Parathyroid adenoma (tissue), 2 donors: Measurements from ENCODE around the gene MAD1L1.

ENCODE experiments used
- H2AFZ ChIP-seq: fragments of 300-600 bp; sonication (generic); one replicate; pipeline ENCODE4 v1.7.0; 2017; ENCODE audit warnings: antibody characterized with exemption, mild to moderate bottlenecking
- H3K27ac ChIP-seq: fragments of 300-600 bp; sonication (generic); one replicate; pipeline ENCODE4 v1.7.0; 2017
- H3K27me3 ChIP-seq: fragments of 300-600 bp; sonication (generic); one replicate; pipeline ENCODE4 v1.7.0; 2017; ENCODE audit warnings: low read length; ENCODE audit not compliant: control insufficient read depth, insufficient read depth
- H3K36me3 ChIP-seq: fragments of 300-600 bp; sonication (generic); one replicate; pipeline ENCODE4 v1.7.0; 2017; ENCODE audit warnings: low read length; ENCODE audit not compliant: control insufficient read depth, insufficient read depth
- H3K4me1 ChIP-seq: fragments of 300-600 bp; sonication (generic); one replicate; pipeline ENCODE4 v1.7.0; 2017; ENCODE audit warnings: control low read depth
- H3K4me2 ChIP-seq: fragments of 300-600 bp; sonication (generic); one replicate; pipeline ENCODE4 v1.7.0; 2017; ENCODE audit warnings: low read length
- H3K4me3 ChIP-seq: fragments of 300-600 bp; sonication (generic); one replicate; pipeline ENCODE4 v1.7.0; 2017; ENCODE audit warnings: low read depth, low read length
- H3K79me2 ChIP-seq: fragments of 300-600 bp; sonication (generic); one replicate; pipeline ENCODE4 v1.7.0; 2017; ENCODE audit warnings: control low read depth
- H3K9ac ChIP-seq: fragments of 300-600 bp; sonication (generic); one replicate; pipeline ENCODE4 v1.7.0; 2017; ENCODE audit warnings: mild to moderate bottlenecking
- H3K9me3 ChIP-seq: fragments of 300-600 bp; sonication (generic); one replicate; pipeline ENCODE4 v1.7.0; 2017; ENCODE audit warnings: low read length; ENCODE audit not compliant: control insufficient read depth
- TF ChIP-seq, protein P1 (sequence below): fragments of 300-600 bp; sonication (generic); IDR thresholded peaks from one replicate; pipeline ENCODE4 v1.7.0; 2017; ENCODE audit warnings: antibody characterized with exemption, mild to moderate bottlenecking
- donor health status: primary hyperparathyroidism.

MAD1L1 gene

GRCh38 chr7:1785839-1786238, 446.9 kb downstream of the MAD1L1 start:
- Histone ChIP-seq H3K27me3 (no peaks in the 10 kb centered on the region), H3K27ac (no peak overlapping the region), H3K4me2 (no peak overlapping the region), H3K9me3 (peaks cover 3% of the 10 kb centered on the region), H3K9ac (no peak overlapping the region), H2AFZ (no peak overlapping the region), H3K79me2 (no peaks in the 10 kb centered on the region), H3K4me3 (no peak overlapping the region), H3K4me1 (no peaks in the 10 kb centered on the region), H3K36me3 (no peaks in the 10 kb centered on the region)
- TF ChIP-seq, protein P1, sequence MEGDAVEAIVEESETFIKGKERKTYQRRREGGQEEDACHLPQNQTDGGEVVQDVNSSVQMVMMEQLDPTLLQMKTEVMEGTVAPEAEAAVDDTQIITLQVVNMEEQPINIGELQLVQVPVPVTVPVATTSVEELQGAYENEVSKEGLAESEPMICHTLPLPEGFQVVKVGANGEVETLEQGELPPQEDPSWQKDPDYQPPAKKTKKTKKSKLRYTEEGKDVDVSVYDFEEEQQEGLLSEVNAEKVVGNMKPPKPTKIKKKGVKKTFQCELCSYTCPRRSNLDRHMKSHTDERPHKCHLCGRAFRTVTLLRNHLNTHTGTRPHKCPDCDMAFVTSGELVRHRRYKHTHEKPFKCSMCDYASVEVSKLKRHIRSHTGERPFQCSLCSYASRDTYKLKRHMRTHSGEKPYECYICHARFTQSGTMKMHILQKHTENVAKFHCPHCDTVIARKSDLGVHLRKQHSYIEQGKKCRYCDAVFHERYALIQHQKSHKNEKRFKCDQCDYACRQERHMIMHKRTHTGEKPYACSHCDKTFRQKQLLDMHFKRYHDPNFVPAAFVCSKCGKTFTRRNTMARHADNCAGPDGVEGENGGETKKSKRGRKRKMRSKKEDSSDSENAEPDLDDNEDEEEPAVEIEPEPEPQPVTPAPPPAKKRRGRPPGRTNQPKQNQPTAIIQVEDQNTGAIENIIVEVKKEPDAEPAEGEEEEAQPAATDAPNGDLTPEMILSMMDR, result no peak

- Histone ChIP-seq H3K4me1 (no peaks in the 10 kb centered on the region), H3K4me2 (no peak overlapping the region), H3K79me2 (no peaks in the 10 kb centered on the region), H2AFZ (no peak overlapping the region), H3K9me3 (peaks cover 3% of the 10 kb centered on the region), H3K9ac (no peak overlapping the region), H3K36me3 (no peaks in the 10 kb centered on the region), H3K27me3 (no peaks in the 10 kb centered on the region), H3K4me3 (no peak overlapping the region), H3K27ac (no peak overlapping the region)
- TF ChIP-seq, protein P1, result no peak
Measured at GRCh38 chr7:1781369-1781768, 451.4 kb downstream of the MAD1L1 start.

GRCh38 chr7:1779445-1779844, 453.3 kb downstream of the MAD1L1 start:
- Histone ChIP-seq H2AFZ (no peak overlapping the region), H3K9ac (no peak overlapping the region), H3K9me3 (no peaks in the 10 kb centered on the region), H3K4me1 (no peaks in the 10 kb centered on the region), H3K27ac (no peak overlapping the region), H3K4me3 (no peak overlapping the region), H3K27me3 (no peaks in the 10 kb centered on the region), H3K4me2 (no peak overlapping the region), H3K79me2 (no peaks in the 10 kb centered on the region), H3K36me3 (no peaks in the 10 kb centered on the region)
- TF ChIP-seq, protein P1, result no peak

DNA sequence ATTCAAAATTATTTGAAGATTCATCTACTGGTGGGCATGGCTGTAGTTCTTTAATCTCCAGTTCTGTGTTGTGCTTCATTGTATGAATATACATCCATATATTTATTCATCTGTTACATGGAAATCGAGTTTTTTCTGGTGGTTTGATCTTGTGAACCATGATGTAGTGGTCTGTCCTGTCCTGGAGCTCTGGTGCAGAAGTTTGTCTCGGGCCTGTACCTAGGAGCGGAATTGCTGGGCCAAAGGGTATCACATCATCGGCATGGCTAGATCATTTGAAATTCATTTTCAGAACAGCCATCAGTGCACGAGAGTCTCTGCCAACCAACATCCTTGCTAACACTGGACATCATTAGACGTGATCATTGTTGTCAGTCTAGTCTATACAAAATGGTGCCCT, 455.6 kb downstream of the MAD1L1 start:
- Histone ChIP-seq H3K9ac (no peak overlapping the region), H2AFZ (no peak overlapping the region), H3K27me3 (no peaks in the 10 kb centered on the region), H3K4me3 (no peak overlapping the region), H3K79me2 (no peaks in the 10 kb centered on the region), H3K4me2 (no peak overlapping the region), H3K36me3 (no peaks in the 10 kb centered on the region), H3K27ac (no peak overlapping the region), H3K9me3 (no peaks in the 10 kb centered on the region), H3K4me1 (no peaks in the 10 kb centered on the region)
- TF ChIP-seq, protein P1, result no peak

DNA sequence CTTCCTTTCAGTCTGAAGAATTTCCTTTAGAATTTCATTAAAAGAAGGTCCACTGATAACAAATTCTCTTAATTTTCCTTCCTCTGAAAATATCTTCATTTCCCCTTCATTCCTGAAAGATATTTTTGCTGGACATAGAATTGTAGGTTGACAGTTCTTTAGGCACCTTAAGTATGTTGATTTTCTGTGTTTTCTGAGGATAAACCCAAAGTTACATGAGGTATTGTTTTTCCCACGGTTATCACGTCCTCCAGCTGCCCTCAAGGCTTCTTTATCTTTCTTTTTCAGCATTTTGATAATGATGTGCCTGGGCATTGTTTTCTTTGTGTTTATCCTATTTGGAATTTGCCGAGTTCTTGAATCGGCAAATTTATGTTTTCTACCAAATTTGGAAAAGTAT, 457.4 kb downstream of the MAD1L1 start:
- Histone ChIP-seq H3K4me3 (no peak overlapping the region), H3K79me2 (no peaks in the 10 kb centered on the region), H2AFZ (no peak overlapping the region), H3K27me3 (no peaks in the 10 kb centered on the region), H3K9ac (no peak overlapping the region), H3K4me2 (no peak overlapping the region), H3K4me1 (no peaks in the 10 kb centered on the region), H3K9me3 (no peaks in the 10 kb centered on the region), H3K27ac (no peak overlapping the region), H3K36me3 (no peaks in the 10 kb centered on the region)
- TF ChIP-seq, protein P1, result no peak
